Measurements from ENCODE around the gene LENG8.
"Not testable (repeated sequence)": the region's sequence is repeated elsewhere in the genome, so short reads cannot be mapped to it uniquely, and the experiment has no call there.

DNA sequence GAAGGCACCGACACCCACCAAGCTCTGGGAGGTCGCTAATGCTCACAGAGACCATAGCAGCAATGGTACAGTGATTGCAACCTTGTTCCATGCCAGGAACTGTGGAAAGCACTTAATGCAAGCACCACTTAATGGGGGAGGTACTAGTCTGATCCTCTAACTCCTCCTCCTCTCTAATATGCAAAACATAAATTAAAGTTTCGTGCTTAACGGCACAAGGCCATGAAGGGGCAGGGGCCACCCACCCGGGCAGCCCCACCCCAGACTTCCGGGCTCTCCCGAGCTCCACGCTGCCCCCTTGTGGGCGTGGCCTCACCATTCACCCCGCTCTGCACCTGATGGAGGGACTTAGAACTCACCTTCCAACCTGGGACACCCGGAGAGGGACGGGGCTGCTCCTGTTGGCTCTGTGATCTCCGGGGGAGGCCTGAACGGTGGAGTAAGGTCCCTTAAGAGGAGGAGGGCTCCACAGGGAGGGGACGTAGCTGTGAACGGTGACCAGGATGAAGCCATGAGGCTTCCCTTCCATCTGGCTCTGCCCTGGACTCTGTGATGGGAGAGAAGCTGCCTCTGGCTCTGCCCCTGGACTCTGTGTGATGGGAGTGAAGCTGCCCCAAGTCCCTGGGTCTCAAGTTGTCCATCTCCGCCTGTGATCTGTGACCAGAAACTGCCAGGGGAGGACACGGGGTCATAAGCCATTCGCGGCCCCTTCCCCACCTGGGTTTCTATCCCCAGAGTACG, 60.4 kb downstream of the LENG8 start:
- TF ChIP-seq HNRNPH1 (optimal IDR thresholded peaks at IDR 0.05; ENCODE audit: low read depth, low read length); NFRKB (IDR thresholded peaks at IDR 0.05); CEBPB (IDR thresholded peaks at IDR 0.05; ENCODE audit: borderline replicate concordance, low read depth, low read length): not testable (repeated sequence)

Data from HepG2 (cell line).